HG03571 (cell line): ENCODE measurements around the gene ELAVL1.
A peak's percentile ranks its signal among the peaks of the same experiment; 100 is the strongest.
"Not testable (repeated sequence)": the region's sequence is repeated elsewhere in the genome, so short reads cannot be mapped to it uniquely, and the experiment has no call there.

Experiments
- ATAC-seq: cut with Tn5 transposase; IDR thresholded peaks from one replicate; pipeline ENCODE4 v1.9.1; 2021; ENCODE audit not compliant: unreplicated experiment

The ELAVL1 gene

DNA sequence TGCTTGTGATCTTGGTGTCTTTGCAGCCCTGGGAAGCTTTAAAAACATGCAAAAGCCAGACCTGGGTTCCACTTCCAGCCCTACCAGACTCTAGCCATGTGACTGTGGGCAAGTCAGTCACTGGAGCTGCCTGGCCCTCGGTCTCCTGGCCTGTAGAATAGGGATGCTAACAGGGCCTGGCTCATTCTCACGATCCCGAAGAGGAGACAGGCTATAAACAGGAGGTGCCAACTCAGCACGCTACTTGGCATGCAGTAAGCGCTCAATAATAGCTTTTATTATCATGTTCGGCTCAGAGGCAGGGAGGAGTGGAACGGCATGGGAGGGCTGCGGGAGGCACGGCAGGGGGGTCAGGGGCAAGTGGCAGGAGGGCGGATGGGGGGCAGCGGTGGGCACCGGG is 81.2 kb downstream of the ELAVL1 start:
- no peak for ATAC-seq

DNA sequence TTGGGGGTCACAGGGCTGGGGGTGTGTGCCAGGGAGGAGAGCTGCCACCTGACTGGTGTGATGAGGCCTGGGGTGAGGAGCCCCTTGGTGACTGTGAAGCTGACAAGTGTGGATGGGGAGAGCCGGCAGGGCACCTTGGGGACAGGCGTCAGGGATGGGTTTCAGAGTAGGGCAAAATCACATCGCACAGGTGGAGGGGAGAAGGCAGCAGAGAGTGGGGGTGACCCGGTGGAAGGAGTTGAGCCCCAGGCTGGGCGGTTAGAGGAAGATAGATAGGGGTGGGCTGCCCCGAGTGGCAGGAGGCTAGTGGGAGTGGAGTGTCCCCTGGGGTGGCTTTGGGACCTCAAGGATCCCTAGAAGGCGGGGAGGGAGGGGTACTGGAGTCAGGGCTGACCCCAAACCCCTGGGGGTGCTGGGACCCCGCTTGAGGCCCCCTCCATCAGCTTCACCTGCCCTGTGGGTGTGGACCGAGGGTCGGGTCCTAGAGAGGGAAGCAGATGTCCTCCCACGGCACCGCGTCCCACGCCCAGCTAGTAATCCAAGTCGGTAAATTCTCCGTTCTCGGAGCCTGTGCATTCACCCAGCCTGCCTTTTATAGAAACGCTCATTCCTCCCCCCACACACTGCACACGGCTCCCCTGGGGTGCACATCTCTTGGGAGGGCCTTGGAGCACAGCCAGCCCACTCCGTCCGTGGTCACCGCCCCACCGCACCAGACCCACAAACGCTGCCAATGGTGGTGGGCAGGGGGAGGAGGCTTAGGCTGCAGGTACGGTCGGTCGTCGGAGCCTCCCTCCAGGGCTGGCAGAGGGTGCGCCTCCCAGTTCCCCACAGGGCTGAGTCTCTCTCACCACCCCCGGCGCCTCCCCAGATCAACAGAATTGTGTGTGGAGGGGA is 81.9 kb downstream of the ELAVL1 start:
- ATAC-seq, result no peak

DNA sequence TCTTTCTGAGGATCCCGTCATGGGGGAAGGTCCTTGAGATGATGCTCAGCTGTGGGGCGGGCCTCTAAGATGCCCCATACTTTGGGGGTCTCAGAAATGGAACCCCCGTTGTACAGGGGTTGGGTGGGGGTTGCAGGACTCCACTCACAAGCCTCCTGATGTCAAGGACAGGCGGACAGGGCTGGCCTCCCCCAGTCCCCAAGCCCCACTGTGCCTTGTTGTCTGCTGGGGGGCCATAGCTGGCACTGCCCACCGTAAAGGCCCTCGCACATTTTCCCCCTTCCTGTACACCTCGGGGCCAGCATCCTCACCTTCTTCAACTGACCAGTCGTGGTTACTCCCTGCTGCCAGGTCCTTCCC is 82.6 kb downstream of the ELAVL1 start:
- ATAC-seq, result no peak

DNA sequence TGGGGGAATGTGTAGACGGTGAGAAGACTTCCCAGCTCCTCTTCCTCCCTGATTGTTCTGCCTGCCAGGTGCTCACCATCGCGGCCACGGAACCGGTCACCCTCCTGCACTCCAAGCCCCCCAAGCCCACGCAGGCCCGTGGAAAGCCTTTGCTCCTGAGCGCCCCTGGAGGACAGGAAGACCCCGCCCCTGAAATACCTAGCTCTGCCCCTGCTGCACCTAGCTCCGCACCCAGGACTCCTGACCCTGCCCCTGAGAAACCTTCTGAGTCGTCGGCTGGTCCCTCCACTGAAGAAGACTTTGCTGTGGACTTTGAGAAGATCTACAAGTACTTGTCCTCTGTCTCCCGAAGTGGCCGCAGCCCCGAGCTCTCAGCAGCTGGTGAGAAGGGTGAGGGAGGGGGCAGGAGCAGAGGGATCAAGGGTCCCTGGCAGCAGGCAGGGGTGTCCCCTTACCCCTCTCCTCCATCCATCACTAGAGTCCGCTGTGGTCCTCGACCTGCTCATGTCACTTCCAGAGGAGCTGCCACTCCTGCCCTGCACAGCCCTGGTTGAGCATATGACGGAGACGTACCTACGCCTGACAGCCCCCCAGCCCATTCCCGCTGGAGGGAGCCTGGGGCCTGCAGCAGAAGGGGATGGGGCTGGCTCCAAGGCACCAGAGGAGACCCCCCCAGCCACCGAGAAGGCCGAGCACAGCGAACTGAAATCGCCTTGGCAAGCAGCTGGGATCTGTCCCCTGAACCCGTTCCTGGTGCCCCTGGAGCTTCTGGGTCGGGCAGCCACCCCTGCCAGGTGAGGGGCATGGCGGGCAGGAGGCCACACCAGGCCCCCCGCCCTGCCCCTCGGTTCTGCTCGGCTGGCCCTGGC is 83.2 kb downstream of the ELAVL1 start:
- ATAC-seq, result no peak

DNA sequence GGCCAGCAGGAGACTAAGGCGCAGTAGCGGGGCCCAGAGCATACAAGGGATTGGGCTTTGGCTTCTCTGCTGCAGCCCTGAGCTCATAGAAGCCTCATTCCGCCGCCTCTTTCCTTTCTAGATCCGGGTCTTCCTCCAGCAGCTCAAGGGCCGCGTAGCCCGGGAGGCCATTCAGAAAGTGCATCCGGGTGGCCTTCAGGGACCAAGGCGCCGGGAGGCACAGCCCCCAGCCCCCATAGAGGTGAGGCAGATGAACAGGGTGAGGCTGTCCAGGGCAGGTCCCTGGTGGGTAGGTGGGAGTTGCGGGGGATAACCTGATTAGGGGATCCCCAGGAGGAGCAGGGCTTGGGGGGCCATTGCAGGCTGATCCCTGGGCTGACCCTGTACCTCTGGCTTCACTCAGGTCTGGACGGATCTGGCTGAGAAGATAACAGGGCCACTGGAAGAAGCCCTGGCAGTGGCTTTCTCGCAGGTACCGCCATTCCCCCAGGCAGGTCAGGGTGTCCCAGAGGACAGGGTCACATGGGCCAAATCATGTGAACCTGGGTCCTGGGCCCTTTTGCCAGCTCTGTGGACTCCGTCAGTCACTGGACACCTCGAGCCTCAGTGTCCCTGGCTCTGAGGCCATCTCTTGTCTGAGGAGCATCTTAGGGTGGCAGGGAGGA is 84.0 kb downstream of the ELAVL1 start:
- no peak for ATAC-seq

DNA sequence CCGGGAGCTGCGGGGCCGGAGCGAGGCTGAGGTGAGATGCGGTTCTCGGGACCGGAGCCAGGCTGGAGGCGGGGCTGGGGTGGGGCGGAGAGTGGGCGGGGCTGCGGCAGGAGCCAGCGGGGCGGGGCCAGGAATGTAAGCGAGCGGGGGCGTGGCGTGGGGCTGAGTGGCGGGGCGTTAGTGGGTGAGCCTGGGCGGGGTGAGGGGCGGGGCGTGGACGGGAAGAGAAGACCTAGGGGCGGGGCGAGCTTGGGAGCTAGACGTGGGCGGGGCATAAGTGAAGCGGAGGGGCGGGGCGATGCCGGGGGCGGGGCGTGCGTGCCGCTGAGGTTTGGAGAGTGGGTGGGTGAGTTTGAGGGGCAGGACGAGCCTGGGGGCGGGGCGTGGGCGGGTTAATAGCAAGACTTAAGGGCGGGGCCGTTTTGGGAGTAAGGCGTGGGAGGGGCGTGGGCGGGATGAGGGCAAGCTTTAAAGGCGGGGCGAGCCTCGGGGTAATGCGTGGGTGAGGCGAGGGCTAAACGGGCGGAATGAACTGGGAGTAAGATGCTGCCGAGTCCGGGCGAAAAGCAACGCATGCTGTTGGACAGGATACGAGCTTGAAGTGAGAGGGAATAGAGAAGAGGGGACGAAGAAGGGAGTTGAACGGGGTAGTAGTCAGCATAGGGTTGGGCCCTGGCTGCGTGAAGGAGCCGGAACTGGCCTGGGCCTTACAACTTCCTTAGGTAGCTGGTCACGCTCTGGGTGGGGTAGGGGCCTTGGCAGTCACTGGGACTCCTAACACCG is 84.7 kb downstream of the ELAVL1 start:
- peak; percentile 30 for ATAC-seq

DNA sequence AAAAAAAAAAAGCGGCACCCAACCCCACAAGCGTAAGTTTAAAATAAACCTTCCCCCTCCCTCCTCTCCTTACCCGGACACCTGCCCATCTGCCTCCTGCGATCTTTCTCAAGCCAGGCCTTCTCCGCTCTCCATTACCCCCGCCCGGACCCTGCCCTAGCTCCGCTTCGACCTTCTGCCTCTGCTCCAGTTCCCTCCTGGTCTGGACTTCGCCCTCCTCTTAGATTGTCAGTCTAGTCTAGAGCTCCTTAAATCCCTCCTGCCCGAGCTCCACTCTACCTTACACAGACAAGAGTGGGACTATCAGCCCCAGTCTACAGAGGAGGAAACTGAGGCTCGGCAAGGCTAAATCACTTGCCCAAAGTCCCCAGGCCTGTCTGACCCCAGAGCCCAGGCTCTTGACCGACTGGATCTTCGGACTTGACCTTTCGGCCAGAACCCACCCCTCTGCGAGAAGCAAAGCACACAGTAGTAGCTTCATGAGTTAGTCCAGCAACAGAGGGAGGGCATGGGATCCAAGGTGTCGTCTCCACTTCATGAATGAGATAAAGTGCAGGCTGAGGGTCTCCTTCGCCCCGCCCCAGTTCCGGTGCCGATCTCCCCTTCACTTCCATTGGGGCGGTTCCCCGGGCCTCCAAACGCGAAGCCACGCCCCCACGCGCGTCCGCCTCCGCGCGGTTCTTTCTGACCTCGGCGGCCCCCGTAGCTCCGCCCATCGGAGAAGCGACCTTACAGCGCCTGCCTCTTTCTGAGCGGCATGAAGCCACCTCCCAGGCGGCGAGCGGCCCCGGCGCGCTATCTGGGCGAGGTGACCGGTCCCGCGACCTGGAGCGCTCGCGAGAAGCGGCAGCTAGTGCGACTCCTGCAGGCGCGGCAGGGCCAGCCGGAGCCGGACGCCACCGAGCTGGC is 85.6 kb downstream of the ELAVL1 start, which contains the start of gene SNAPC2:
TSS of gene SNAPC2 (plus strand) at position 729 of the 909 bp plus-strand sequence. CDS start at position 758, 29 bp downstream.
- peak; percentile 42 for ATAC-seq

DNA sequence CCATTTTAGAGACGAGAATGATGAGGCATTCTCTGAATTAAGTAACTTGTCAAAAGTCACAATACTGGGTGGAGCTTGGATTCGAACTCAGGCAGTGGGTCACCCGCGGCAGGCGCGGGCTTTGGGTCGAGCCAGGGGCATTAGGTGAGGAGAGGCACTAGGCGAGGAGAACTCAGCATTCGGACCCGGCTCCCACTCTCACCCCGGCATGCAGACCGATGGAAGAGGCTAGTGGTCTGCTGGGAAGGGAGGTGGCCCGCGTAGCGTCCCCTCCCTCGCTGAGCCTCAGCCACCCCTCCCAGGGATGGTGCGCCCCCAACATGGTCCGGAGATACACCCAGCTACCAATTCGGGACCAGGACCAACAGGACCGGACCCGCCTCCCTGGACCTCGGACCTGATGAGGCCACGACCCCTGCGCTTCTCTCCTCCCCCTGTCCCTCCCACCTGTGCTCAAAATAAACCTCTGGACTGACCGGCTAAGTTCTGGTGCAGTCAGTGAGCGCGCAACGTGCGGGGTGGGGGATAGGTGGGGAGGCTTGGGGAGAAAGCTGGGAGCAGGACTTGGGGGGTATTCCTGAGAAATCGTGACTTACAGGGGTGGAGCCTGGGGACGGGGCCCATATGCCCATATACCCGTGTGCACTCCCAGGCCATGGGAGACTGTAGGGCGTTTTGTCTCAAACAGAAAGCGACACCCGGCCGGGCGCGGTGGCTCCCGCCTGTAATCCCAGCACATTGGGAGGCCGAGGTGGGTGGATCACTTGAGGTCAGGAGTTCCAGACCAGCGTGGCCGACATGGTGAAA is 86.6 kb downstream of the ELAVL1 start:
- no peak for ATAC-seq

DNA sequence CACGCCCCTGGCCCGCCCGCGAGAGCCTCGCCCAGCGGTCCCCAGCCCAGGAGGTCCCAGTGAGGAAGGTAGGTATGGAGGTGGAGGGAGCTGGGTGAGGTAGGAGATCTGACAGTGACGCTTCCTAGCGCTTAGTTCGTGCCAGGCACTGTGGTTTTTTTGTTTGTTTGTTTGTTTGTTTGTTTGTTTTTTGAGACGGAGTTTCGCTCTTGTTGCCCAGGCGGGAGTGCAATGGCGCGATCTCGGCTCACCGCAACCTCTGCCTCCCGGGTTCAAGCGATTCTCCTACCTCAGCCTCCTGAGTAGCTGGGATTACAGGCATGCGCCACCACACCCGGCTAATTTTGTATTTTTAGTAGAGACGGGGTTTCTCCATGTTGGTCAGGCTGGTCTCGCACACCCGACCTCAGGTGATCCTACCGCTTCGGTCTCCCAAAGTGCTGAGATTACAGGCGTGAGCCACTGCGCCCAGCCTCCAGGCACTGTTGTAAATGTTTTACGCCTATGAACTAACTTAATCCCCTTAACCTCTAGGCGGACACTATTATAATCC is 87.3 kb downstream of the ELAVL1 start:
- ATAC-seq, result not testable (repeated sequence)

DNA sequence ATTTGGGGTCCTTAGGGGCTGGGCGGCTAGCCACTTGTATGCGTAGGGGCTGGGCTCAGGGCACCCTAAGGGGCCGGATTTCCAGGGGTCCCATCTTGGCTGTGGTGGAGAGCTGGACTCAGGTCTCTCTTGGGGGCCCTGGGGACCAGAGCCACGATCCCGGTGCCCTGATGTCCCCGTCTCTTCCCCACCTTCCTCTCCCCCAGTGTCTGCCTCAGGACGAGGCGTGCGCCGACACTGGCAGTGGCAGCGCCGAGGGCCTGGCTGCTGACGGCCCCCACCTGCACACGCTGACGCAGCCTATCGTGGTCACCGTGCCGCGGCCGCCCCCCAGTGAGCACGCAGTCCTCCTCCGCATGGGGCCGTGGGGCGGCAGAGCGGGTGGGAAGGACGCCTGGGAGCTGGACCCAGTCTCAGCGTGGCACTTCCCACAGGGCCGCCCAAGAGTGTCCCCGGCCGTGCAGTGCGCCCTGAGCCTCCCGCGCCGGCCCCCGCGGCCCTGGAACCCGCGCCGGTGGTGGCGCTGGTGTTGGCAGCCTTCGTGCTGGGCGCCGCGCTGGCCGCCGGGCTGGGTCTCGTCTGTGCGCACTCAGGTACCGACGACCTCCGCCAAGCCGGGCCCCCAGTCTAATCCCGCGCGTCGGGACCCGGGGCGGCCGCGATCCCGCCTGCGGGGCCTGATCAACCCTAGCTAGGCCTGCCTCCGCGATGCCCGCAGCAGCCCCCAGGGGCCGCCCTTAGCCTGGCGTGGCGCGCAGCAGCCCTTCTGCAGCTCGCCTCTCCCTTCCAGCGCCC is 88.0 kb downstream of the ELAVL1 start:
- no peak for ATAC-seq

DNA sequence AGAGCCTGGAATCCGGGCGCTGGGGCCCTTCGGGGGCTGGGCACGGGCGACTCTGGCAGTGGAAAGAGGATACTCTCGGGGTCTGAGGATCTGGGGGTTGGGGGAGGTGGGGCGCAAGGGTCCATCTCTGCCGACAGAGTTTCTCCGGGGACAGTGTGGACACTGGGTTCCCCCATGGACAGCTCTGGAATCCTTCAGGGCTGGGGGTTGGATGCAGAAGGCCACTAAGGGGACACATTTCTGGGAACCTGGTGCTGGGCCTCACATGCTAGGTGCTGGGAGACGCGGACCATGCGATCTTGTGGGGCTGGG is 88.5 kb downstream of the ELAVL1 start:
- no peak for ATAC-seq

DNA sequence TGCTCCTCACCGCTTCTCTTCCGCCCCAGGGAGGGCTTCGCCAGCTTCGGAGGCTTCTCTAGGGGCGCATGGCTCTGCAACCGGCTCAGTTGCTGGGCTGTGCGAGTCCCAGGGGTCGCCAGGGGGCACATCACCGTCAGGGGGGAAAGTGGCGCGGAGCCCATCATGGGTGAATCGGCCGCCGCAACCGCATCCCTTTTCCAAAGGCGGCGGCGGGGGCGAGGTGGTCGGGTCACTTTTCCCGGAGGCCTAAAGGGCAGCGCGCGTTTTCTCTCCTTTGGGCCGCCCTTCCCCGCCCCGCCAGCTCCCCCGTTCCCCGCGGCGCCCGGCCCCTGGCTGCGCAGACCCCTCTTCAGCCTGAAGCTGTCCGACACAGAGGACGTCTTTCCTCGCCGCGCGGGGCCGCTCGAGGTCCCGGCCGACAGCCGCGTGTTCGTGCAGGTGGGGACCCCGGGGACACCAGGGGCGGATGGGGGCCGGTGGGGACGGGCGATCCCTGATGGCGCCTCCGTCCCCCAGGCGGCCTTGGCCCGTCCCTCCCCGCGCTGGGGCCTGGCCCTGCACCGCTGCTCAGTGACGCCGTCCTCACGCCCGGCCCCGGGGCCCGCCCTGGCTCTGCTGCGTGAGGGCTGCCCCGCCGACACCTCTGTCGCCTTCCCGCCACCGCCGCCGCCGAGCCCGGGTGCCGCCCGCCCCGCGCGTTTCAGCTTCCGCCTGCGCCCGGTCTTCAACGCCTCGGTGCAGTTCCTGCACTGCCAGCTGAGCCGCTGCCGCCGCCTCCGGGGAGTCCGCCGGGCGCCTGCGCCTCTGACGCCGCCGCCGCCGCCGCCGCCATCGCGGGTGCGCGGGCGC is 89.1 kb downstream of the ELAVL1 start:
- ATAC-seq, result no peak

DNA sequence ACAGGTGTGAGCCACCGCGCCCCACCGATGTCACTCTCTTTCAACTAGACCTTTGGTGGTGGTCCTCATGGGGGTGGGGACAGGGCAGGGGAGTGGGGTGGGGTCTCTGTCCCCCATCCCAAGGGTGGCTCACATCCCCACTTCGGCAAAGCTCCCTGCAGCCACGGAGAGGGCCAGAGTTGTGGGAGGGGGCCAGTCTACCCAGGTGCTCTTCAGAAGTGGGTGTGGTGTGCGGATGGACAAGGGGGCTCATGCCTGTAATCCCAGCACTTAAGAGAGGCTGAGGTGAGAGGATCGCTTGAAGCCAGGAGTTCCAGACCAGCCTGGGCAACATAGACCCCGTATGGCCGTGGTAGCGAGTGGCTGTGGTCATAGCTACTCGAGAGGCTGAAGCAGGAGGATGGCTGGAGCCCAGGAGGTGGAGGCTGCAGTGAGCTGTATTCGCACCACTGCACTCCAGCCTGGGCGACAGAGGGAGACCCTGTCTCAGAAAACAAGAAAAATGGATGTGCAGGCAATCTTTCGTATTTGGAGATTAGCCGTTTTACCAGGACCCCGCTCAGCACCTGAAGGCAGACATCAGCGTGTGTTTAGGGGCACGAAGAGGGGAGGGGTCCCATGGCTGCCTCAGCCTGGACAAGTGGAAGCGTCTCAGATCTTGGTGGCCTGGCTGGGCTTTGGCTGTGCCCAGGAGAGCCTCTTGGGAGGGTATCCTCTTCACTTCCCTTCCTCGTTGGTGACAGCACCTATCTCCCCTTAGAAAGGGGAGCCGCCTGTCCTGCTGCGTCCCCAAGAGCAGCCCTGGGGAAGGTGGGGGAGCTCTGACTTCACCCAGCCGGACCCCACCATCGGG is 90.0 kb downstream of the ELAVL1 start:
- no peak for ATAC-seq

DNA sequence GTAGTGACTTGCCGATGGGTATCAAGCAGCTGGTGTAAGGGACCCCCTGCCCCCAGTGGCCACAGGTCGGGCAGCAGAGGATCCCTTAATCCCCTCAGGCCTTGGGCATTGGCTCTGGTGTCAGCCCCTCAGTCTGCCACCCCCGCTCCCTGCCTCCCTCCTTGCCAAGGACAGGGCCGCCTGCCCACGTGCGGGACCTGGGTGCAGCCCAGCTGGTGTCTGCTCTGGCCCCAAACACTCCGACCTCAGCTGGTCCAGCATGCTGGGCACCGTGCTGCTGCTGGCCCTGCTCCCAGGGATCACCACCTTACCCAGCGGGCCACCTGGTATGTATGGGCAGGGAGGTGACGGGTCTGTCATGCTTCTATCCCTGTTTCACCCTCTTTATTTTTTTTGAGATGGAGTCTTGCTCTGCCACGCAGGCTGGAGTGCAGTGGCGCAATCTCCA is 90.8 kb downstream of the ELAVL1 start, which contains the start of gene TGFBR3L:
TSS of gene TGFBR3L (plus strand) at position 233 of the 448 bp plus-strand sequence.
- no peak for ATAC-seq

DNA sequence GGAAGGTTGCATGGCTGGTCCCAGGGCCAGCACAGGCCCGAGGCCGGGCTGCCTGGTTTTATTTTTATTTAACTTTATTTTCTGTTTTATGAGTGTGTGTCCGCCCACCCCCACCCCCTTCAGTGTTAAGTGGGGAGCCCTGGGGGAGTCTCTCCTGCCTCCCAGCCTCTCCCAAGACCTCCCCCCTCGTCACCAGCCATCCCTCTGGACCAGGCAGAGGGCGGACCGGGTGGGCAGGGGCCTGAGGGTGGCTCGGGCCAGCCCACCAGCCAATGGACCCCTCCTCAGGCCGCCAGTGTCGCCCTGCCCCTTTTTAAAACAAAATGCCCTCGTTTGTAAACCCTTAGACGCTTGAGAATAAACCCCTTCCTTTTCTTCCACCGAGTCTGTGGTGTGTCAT is 91.3 kb downstream of the ELAVL1 start:
- ATAC-seq, result no peak

DNA sequence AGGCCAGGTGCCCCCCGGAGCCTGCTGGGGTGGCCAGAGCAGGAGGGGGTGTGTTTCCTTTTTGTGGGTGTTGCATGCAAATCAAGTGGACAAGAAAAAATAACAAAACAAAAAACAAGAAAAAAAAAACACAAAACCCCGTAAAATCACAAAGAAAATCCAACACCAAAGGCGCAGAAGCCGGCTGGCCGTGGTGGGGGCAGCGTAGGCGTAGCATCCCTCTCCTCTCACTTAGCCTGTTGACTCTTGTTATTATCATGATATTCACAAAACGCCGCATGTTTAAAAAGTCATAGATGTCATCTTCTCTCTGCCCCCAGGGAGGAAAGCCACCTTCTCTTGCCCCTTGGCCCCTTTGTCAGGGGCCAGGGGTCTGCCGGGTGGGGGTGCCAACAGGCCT is 91.8 kb downstream of the ELAVL1 start:
- no peak for ATAC-seq
